Measurements from ENCODE around the gene DIS3L2.

- TF ChIP-seq CTCF (IDR thresholded peaks at IDR 0.05) = no peak
- TF ChIP-seq POLR2A (IDR thresholded peaks at IDR 0.05) = no peak
These were observed 358.4 kb downstream of the DIS3L2 start for GRCh38 chr2:232319803-232320442.

All from uterus (tissue), 2 donors.